ENCODE measurements around the gene PPP1R27.

The PPP1R27 gene, protein sequence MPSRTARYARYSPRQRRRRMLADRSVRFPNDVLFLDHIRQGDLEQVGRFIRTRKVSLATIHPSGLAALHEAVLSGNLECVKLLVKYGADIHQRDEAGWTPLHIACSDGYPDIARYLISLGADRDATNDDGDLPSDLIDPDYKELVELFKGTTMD

DNA sequence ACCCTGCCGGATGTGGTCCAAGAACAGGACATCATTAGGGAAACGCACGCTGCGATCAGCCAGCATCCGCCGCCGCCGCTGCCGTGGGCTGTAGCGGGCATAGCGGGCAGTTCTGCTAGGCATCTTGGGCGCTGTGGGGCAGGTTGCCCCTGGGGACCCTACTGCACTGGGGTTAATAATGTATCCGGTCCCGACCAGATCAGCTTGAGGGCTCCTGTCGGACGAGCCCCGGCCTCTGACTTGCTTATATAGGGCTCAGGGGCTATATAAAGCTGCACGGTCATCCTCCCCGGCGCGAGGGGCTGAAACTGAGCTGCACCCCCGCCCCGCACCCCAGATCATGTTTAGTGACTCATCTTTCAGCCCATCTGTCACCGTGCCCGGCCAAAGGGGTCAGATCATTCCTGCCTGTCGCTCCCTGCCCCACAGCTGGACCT lies at the start of gene PPP1R27:
Gene PPP1R27, minus strand, starts transcription at position 220 of the 437 bp plus-strand sequence. Its CDS starts 97 bp downstream, at position 123.
- in situ Hi-C loops (cut with HindIII; ENCODE audit: low sequenced_read_pairs), result no loop called here

DNA sequence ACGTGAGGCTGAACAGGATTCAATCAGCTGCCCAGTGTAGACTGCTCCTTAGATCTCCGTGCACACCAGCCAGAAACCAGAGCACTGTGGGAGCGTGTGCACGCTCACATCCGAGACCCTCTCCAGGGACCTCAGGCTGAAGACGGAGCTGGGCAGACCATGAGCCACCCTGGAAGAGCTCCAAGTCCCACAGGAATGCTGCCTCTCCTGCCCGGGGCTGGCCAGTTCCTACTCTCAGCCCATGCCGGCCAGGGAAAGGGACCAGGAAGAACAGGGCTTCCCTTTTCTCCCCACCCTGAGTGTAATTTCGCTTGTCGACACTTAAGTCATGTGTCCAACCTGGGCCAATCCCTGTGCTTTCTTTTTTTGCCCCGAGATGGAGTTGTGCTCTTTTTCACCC lies 49.7 kb upstream of the PPP1R27 start:
- in situ Hi-C loops (cut with HindIII; ENCODE audit: low sequenced_read_pairs), result no loop called here

DNA sequence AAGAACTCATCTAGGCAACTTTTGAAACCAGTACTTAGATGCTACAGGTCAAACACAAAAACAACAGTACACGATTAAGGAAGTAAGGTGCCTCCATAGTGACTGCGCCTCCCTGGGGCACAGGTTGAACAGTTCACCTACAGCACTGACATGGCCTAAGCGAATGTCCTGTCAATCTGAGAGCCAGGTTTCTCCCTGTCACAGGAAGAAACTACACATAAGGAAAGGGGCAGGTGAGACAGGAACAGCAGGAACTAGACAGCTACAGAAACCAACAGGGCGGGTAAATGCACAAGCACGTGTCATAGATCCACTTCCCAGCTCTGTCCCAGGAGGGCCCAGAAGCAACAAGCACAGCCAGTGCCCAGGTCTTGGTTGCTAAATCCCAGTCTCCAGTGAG lies 44.3 kb upstream of the PPP1R27 start:
- in situ Hi-C loops (cut with HindIII; ENCODE audit: low sequenced_read_pairs), result no loop called here

DNA sequence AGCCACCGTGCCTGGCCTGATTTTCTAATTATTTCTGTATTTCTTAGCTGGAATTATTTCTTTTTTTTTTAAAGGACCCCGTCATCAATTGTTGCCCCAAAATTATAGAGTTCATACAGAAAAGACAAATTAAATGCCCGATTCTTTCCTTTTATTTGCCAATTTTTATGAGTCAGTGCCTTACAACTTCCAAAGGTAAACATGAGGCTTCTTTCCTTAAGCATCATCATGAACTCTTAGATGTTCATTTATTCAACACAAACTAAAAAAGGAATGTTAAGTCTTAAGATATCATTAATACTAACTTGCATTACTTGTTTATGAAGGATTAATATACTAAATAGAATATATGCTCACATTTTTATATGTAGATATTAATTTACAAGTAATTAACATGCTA lies 43.4 kb upstream of the PPP1R27 start:
- in situ Hi-C loops (cut with HindIII; ENCODE audit: low sequenced_read_pairs), result no loop called here

DNA sequence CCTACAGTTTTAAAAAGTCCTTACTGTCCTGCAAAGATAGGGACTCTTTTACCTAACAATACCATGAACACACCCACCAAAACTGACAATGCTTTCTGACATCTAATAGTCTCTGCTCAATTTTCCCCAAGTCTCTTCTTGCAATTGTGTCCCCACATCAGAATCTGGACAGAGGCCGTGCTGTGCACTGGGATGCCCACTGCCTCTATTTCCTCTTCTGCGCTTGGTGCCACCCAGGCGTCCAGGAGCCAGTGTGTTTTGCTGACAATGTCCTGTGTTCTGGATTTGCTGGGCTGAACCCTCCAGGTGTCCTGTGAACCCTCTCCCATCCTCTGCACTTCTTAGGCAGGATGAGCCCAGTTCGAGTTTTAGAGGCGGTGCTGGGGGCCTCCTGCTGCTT lies 42.7 kb upstream of the PPP1R27 start:
- in situ Hi-C loops (cut with HindIII; ENCODE audit: low sequenced_read_pairs), result no loop called here

DNA sequence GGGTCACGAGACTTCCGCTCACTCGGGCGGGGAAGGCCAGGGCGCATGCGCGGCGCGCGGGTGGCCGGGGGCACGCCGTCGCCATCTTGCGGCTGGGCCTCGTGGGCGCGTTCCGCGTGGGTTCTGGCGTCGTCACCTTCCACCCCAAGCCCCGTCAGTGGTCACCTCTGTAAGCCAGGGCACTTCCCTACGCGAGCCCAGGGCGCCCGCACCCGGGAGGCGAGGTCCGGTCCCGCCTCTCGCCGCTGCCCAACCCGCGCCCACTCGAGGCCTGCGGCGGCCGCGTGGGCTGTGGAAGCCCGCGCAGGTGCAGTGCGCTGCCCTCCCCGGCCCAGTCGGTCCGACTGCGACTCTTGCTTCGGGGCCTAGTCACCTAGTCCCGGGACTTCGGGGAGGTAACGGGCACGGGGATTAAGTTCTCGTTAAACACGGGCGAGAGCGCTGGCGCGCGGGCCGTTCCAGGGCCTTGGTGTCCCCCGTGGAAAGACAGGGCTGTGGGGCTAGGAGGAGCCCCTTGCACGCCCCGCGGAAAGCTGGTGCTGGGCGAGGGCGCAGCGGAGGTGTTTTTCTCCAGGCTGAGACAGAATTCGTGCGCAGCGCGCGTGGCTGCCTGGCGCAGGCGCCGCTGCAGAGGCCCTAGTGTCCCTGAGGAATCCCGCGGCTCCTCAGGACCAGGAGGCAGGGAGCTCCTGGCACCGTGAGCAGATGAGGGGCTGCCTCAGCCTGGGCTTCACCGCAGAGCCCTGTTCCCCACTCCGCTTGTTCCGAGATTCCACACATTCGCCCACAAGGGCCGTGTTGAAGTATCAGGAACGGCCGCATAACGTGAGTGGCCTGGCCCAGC lies 36.8 kb upstream of the PPP1R27 start:
- in situ Hi-C loops (cut with HindIII; ENCODE audit: low sequenced_read_pairs), result no loop called here

DNA sequence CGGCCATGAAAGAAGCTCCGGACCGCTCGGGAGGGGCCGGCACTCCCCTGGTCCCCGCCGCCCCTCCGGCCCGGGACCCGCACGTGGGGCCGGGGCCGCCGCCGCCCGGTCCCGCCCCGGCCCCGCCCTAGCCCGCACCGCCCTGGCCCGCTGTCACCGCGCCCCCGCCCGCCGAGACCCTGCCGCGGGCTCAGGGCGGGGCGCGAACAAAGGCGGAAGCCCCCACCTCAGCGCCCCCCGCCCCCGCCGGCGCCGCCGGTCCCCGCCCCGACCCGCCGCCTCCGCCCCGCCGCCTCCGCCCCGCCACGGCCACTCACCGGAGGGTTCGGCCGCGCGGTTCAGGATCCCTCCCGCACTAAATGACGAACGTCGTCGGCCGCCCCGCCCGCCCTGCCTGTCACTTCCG lies 36.1 kb upstream of the PPP1R27 start, which contains the start of gene ARHGDIA:
Gene ARHGDIA, minus strand, starts transcription at position 357 of the 406 bp plus-strand sequence. CDS start 1,407 bp downstream, outside the sequence.
- in situ Hi-C loops (cut with HindIII; ENCODE audit: low sequenced_read_pairs), result no loop called here

DNA sequence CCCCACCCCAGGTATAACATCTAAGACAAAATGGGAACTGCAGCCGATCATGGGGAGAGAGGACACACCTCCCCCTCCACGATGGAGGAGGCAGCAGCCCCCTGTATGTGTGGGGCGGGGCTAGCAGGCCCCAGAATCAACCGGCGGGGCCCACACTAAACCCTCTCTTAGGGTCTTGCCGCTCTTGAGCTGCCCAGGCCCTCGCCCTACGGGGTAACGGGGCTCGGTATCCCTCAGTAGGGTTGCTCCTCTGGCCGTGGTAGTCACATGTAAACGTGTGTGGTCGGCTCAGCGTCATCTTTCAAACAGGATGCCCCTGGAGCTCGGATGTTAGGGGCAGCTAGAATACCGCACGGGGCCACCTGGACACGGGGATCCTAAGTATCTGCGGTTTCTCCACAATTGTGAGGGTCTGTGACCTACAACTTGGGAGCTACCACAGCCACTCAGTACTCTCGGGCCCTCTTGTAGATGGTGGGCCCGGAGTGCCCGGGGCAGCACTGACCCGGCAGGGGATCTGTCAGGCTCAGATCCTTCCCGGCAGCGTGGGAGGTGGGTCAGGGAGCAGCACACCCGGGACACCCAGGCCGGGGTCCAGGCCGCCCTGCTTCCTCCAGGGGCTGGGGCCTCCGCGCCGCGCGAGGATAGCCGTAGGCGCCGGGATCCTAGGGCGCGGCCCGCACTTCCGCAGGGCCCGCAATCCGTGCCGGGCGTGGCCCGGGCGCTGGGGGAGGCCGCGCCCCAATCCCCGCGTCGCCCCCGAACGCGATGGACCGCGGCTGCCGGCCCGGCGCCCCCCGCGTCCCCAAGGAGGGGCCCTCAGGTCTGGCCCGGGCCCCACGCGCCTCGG lies 35.5 kb upstream of the PPP1R27 start:
- in situ Hi-C loops (cut with HindIII; ENCODE audit: low sequenced_read_pairs), result no loop called here

DNA sequence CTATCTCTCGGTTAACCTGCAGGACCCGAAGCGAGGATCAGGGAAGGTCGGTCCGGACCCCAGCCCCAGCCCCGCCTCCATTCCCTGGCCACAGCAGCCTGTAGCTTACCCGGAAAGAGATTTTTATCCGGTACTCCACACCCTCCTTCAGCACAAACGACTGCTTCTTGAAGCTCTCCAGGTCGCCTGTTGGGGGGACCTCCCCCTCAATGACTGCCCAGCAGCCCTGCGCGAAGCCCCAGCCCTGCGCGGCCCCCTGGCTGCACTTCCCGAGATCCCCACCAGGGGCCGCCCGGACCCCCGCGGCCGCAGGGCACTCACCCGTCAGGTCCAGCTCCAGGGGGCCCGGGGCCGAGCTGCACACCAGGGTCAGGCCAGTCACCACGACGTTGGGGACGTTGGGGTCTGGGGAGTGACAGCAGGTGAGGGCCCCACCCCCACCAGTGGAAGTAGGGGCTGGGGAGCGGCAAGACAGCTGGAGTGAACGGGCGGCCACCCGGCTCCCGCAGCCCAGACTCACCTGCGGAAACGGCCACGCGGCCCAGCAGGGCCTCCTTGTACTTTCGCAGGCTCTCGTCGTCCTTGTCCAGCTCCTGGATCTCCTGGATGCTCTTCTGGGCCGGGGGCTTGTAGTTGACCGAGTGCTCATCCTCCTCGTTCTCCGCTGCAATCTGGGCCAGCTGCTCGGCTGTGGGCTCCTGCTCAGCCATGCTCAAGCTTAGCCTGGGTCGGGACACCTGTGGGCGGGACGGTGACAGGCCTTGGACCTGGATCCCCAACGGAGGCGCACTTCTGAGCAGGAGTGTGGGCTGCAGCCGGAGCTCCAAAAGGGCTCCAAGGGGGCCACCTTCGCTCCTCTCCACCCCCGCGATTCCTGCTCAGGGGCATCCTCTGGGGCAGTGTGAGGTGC lies 34.6 kb upstream of the PPP1R27 start:
- in situ Hi-C loops (cut with HindIII; ENCODE audit: low sequenced_read_pairs), result no loop called here

DNA sequence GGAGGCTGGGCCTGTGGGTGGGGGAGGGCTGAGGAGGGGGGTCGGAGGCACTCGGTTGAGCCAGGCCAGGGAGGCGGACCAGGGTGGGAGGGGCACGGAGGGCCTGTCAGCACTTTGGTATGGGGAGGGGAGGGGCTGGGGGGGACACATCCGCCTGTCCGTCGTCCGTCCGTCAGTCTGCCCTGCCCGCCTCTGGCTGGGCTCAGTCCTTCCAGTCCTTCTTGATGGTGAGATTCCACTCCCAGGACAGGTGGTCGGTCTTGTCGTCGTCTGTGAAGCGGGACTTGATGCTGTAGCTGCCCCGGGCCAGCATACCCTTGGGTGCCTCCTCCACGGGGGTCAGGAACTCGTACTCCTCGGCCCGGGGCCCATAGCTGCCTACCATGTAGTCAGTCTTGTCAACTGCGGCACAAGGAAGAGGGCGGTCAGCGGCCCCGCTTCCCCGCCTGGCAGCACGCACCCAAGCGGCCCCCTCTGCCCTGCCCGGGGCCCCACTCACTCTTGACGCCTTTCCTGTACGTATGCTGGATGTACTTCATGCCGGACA lies 33.9 kb upstream of the PPP1R27 start:
- in situ Hi-C loops (cut with HindIII; ENCODE audit: low sequenced_read_pairs), result no loop called here

DNA sequence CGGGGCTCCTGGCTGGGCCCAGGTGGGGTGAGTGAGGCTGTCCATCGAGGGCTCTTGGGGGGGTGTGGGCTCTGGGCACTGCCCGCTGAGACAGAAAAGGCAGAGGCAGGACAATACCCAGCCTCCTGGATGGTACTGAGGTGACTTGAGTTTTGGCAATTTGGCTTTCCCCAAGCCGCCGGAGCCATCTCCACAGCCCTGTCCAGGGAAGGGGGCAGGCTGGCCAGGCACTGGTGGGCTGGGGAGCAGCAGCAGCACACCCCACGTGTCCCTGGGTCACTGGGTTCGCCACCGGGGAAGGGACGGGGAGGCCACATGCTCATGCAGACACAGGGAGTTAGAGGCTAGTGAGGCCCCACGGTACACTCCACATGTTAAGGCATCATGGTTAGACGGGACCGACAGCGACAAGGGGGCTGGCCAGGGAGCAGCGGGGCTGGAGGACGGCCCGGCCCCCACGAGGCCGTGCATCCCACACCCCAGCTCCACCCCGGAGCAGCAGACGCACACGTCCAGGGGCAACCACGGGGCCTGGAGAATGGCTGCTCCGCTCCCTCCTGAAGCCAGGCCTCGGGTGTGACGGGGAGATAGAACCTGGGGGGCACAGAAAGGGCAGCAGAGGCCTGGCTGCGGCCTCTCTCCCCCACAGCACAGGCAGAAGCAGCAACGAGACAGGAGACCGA lies 33.3 kb upstream of the PPP1R27 start:
- in situ Hi-C loops (cut with HindIII; ENCODE audit: low sequenced_read_pairs), result no loop called here

DNA sequence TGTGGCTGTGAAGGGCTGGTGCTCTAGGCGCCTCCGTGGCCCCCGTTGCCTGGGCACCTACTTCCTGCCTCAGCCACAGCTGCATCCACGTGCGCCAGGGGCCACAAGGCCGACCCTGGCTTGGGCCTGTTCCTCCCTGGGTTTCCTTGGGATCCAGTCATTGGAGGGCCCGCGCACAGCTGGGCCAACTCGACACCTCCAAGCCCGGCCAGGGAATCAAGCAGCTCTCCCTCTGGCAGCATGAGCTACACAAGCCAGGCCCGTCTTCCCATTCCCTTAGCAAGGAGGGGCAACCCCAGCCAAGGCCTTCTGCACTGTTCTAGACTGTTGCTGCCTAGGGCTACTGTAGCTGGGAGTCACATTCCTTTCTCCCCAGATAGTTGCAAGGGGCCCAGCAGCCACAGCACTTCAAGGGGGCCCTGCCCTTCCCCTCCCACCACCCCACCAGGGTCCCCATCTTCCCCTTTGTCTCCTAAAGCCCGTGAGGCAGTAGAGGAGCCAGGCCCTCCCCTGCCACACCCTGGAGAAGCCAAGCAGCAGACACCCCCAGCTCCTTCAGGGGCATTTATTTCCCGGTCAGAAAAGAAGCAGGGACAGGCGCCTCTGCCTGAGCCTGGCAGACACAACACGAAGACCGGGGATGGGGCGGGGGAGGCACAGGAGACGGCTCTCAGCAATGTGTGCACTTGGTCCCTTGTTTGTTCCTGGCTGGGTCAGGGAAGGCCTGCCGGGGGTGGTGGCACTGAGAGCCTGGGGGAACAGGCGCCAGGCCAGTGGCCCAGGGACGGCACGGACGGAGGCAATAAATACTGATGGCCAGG lies 32.5 kb upstream of the PPP1R27 start:
- in situ Hi-C loops (cut with HindIII; ENCODE audit: low sequenced_read_pairs), result no loop called here

DNA sequence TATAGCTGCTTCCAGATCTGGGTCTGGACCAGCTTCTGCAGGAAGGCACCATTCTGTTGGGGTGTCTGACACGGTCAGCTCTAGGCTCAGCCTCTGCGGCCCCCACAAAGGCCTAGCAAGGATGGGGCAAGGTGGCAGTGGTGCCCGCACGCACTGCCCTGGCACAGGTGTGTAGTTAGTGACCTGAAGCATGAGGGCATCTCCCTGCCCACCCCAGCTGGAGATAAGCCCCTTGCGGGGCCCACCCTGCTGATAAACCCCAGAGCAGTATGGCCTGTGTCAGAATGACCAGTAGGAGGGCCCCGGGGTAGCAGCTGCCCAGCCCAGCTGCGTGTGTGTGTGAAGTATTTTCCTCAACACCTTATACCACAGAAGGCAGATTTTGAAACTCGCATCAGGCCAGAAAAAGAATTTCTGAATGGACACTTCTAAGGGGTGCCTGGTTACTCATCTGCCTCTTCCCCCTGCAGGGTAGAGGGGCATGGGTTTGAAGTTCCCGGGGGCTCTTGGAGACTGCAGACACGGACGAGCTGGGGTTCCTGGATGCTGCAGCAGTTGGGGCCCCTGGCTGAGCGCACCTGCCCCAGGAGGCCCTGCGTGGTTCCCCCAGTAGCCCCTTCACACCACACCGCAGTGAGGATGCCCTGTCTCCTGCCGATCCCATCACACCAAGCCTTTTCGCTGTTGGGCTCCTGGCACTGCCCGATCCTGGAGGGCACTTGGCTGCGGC lies 31.8 kb upstream of the PPP1R27 start:
- in situ Hi-C loops (cut with HindIII; ENCODE audit: low sequenced_read_pairs), result no loop called here

DNA sequence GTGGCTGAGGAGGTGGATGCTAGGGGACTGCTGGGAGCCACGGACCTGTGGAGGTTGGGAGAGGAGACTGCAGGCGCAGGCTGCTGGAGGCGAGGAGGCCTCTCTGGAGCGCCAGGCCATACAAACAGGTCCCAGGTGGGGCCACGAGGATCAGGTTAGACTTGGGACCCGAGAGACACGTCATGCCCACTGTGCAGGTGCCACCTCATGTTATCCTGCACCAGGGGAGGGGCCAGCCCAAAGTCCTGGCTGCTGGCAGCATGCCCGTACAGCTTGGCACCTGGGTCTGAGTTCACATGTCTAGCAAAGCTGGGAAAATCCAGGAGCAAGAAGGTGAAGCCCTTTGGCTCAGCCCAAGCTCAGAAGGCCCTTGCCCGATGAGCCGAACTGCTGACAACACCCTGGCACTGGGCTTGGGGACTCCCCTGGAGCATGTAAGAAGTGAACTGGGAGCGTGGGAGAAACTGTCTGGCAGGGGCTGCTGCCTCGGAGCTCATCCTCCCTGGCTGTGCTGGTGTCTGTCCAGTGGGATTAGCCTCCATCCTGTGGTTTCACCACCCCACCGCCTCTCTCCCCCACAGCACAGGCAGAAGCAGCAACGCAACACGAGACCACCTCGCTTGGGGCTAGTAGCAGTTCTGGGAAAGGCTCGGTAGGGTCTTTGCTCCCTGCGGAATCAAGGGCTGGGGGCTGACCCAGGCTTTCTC lies 31.0 kb upstream of the PPP1R27 start:
- in situ Hi-C loops (cut with HindIII; ENCODE audit: low sequenced_read_pairs), result no loop called here

DNA sequence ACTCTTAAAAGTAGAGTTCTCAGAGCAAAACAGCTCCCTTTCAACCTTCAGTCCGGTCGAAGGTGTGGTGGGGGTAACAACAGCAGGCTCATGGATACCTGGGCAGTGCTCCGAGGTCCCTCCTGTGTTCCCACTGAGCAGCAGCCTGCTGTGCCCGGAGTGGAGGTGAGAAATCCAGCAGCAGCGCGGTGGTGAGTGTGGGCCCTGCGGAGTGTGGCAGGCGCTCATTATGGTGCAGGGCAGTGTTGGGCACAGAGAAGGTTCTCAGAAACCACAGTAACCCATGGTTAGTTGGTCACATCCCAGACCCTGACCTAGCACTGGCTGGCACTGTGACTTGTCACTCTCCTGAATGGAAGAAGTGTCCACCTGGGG lies 30.5 kb upstream of the PPP1R27 start:
- in situ Hi-C loops (cut with HindIII; ENCODE audit: low sequenced_read_pairs), result no loop called here

DNA sequence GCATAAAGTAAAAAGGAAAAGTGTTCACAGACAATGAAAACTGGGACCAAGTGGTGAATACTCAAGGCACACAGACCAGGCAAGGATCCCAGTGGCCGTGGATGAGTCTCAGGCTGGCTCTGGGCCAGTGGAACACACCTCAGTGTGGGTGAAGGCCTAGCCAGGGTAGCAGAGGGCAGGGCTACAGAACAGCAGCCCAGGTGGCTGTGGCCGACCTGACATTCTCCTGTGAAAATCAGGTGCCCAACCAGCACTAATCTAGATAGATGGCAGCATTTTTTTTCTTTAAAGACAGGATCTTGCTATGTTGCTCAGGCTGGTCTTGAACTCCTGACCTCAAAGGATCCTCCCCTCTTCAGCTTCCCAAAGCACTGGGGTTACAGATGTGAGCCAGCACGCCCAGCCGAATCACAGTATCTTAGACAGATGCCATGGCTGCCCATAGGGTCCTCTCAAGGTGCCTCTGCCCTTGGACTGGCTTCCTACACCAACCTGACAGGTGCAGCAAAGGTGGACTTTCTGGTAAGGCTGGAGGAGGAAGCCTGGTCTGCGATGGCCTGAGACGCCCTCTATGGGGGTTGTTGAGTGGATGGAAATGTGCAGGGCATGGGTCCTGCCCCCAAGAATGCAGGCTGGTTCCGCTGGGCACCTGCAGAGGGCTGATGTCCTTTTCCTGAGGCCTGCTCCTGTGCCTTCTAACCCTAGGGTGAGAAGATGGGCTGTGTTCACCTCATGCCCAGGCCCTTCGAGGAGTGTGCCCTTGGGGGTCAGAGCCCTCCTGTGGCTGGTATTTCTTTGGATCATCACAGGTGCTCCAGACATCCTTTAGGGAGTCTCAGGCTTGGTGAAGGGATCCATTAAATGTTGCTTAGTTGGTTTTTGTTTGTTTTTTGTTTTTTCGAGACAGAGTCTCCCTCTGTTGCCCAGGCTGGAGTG lies 29.3 kb upstream of the PPP1R27 start:
- in situ Hi-C loops (cut with HindIII; ENCODE audit: low sequenced_read_pairs), result no loop called here

Data from endothelial cell of hepatic sinusoid (primary cell).